Calu3 (cell line): ENCODE results near the gene XYLB. TPM values are rescaled to one million over a fixed set of nuclear protein-coding genes. Genes with fewer than 3 reads are reported as not detected.

Experiments
- BruUV-seq: library from RNA; stranded (reverse); fragments of 400-500 nt; replicated peaks from 2 replicates; lab custom pipeline; 2021; lab: Mats Ljungman, UMichigan
- CTCF ChIA-PET: fragments of 300-600 bp; sonication (Branson Sonifier 250); formaldehyde crosslinking; loops from one replicate; lab custom pipeline; 2022; ENCODE audit warnings: antibody characterized with exemption; lab: Charles Lee
- DNase-seq: peaks from one replicate; pipeline ENCODE4 v3.0.0; 2022
- H3K27ac Mint-ChIP-seq: one replicate; pipeline ENCODE4 v1.8.0; 2022; ENCODE audit warnings: mixed read lengths; ENCODE audit not compliant: unreplicated experiment
- H3K27me3 Mint-ChIP-seq: one replicate; pipeline ENCODE4 v1.8.0; 2022; ENCODE audit warnings: mixed read lengths; ENCODE audit not compliant: unreplicated experiment
- H3K36me3 Mint-ChIP-seq: one replicate; pipeline ENCODE4 v1.8.0; 2022; ENCODE audit warnings: mild to moderate bottlenecking, moderate library complexity, mixed read lengths; ENCODE audit not compliant: insufficient read depth, unreplicated experiment
- H3K4me1 Mint-ChIP-seq: one replicate; pipeline ENCODE4 v1.8.0; 2022; ENCODE audit warnings: mild to moderate bottlenecking, low read depth, mixed read lengths; ENCODE audit not compliant: unreplicated experiment
- H3K4me3 Mint-ChIP-seq: one replicate; pipeline ENCODE4 v1.8.0; 2022; ENCODE audit warnings: mild to moderate bottlenecking, low read depth, moderate library complexity, mixed read lengths; ENCODE audit not compliant: unreplicated experiment
- H3K9me3 Mint-ChIP-seq: one replicate; pipeline ENCODE4 v1.8.0; 2022; ENCODE audit warnings: low read depth, mixed read lengths; ENCODE audit not compliant: unreplicated experiment
- intact Hi-C: fragments of 100-400 bp; cut with micrococcal nuclease; formaldehyde crosslinking; loops from one replicate; pipeline ENCODE4 v1.10.0; 2022; ENCODE audit not compliant: unreplicated experiment
- total RNA-seq: library from RNA; stranded (reverse); gene quantifications from 2 replicates; pipeline ENCODE4 v1.2.3, GENCODE V29; 2022
- TF ChIP-seq, protein P1 (sequence below): fragments of 200-600 bp; IDR thresholded peaks from one replicate; pipeline ENCODE4 v1.8.0; 2022; ENCODE audit warnings: antibody characterized with exemption; ENCODE audit not compliant: unreplicated experiment

XYLB gene
- total RNA-seq, 1 experiment from 2014 or later, result 12.2 TPM

DNA sequence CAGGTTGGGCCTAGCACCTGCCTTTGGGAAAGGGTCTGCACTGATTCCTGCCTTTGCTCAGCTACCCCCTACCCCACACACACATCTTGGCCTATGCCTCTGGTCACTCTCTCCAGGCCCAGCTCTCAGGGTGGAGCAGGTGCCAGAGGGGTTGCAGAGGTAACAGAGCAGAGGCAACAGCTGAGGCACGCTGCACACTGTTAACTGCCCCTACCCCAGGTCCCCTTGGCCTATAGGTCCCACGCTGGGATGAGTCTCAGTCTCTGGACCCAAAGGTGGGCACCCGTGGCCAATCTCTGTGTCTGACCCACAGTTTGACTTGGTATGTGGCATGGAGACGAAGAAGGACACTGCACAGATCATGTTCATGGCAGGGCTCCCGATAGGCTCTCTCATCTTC lies 39.6 kb upstream of the XYLB start:
- H3K27me3 Mint-ChIP-seq, result no peaks in the 10 kb centered on the region
- no peaks in the 10 kb centered on the region for H3K4me1 Mint-ChIP-seq

DNA sequence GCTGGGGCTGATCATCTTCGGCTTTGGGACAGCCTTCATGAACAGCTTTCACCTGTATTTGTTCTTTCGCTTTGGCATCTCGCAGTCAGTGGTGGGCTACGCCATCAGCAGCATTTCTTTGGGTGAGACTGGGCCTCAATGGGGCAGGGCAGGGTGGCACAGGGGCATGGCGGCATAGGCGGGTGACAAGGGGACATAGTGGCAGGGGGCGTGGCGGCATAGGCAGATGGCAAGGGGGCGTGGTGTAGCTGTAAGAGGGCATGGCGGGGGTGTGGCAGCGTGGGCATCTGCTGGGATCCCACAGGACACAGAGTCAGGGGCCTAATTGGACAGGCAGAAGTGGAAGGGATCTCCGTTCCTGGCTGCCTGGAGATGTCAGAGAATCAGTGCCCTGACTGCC lies 39.0 kb upstream of the XYLB start:
- Mint-ChIP-seq H3K36me3 (no peaks in the 10 kb centered on the region), H3K27ac (no peak overlapping the region), H3K9me3 (no peaks in the 10 kb centered on the region), H3K27me3 (no peaks in the 10 kb centered on the region), H3K4me3 (no peak overlapping the region), H3K4me1 (no peaks in the 10 kb centered on the region)
- CTCF ChIA-PET, result no interaction called here
- no peak for DNase-seq
- intact Hi-C loops, result no loop called here
- no TSS peak for BruUV-seq
- TF ChIP-seq, protein P1, sequence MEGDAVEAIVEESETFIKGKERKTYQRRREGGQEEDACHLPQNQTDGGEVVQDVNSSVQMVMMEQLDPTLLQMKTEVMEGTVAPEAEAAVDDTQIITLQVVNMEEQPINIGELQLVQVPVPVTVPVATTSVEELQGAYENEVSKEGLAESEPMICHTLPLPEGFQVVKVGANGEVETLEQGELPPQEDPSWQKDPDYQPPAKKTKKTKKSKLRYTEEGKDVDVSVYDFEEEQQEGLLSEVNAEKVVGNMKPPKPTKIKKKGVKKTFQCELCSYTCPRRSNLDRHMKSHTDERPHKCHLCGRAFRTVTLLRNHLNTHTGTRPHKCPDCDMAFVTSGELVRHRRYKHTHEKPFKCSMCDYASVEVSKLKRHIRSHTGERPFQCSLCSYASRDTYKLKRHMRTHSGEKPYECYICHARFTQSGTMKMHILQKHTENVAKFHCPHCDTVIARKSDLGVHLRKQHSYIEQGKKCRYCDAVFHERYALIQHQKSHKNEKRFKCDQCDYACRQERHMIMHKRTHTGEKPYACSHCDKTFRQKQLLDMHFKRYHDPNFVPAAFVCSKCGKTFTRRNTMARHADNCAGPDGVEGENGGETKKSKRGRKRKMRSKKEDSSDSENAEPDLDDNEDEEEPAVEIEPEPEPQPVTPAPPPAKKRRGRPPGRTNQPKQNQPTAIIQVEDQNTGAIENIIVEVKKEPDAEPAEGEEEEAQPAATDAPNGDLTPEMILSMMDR, result no peak

More for the DNA sequence above, 39.6 kb upstream of the XYLB start:
- no peaks in the 10 kb centered on the region for H3K36me3 Mint-ChIP-seq
- no TSS peak for BruUV-seq
- H3K4me3 Mint-ChIP-seq, result no peak overlapping the region
- CTCF ChIA-PET, result no interaction called here
- intact Hi-C loops, result no loop called here
- H3K27ac Mint-ChIP-seq, result no peak overlapping the region
- DNase-seq, result no peak
- TF ChIP-seq, protein P1, result no peak
- no peaks in the 10 kb centered on the region for H3K9me3 Mint-ChIP-seq

DNA sequence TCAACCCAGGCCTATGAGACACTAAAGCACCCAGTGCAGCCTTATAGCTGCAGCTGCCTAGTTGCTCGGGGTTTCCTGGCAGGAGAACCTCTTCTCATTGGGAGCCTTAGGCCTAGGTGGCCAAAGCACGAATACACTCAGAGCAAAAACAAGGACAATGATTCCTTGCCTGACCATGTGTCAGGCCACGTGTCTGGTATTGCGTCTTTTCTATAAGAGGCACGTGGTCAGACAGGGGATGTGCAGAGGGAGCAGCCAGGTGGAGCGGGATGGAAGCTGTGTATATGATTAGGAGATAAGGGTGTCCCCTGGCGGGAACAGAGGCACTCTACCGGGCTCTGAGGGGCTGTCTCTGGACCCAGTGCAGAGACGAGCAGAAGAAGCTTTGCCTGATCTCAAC lies 38.1 kb upstream of the XYLB start:
- Mint-ChIP-seq H3K36me3 (no peaks in the 10 kb centered on the region), H3K27ac (no peak overlapping the region), H3K9me3 (no peaks in the 10 kb centered on the region), H3K4me3 (no peak overlapping the region), H3K27me3 (no peaks in the 10 kb centered on the region), H3K4me1 (no peaks in the 10 kb centered on the region)
- no TSS peak for BruUV-seq
- intact Hi-C loops, result no loop called here
- DNase-seq, result no peak
- CTCF ChIA-PET, result no interaction called here
- TF ChIP-seq, protein P1, result no peak

DNA sequence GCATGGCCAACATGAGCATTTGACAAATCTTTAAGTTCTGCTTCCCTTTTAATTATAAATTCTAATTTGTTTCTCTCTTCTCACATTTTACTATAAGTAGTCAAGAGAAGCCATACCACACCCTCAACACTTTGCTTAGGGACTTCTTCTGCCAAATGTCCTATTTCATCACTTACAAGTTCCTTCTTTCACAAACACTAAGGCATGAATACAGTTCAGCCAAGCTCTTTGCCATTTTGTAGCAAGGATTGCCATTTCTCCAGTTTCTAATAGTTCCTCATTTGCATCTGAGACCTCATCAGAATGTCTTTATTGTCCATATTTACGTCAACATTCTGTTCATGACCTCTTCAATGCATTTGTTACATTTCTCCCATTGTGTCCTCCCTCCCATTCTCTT lies 35.1 kb upstream of the XYLB start:
- CTCF ChIA-PET, result no interaction called here
- H3K27ac Mint-ChIP-seq, result no peak overlapping the region
- no peaks in the 10 kb centered on the region for H3K36me3 Mint-ChIP-seq
- TF ChIP-seq, protein P1, result no peak
- intact Hi-C loops, result no loop called here
- no peak overlapping the region for H3K4me3 Mint-ChIP-seq
- H3K27me3 Mint-ChIP-seq, result no peaks in the 10 kb centered on the region
- H3K9me3 Mint-ChIP-seq, result no peaks in the 10 kb centered on the region
- no peaks in the 10 kb centered on the region for H3K4me1 Mint-ChIP-seq
- BruUV-seq, result no TSS peak
- DNase-seq, result no peak
